Nucleus accumbens (tissue), 56 donors: ENCODE results near the gene CFAP65.
A peak's percentile ranks its signal among the peaks of the same experiment; 100 is the strongest.

ENCODE experiments used
- DNase-seq, 56 donors: peaks; one replicate each; lab custom pipeline; 2025; lab: John Stamatoyannopoulos, UW

CFAP65 gene

DNA sequence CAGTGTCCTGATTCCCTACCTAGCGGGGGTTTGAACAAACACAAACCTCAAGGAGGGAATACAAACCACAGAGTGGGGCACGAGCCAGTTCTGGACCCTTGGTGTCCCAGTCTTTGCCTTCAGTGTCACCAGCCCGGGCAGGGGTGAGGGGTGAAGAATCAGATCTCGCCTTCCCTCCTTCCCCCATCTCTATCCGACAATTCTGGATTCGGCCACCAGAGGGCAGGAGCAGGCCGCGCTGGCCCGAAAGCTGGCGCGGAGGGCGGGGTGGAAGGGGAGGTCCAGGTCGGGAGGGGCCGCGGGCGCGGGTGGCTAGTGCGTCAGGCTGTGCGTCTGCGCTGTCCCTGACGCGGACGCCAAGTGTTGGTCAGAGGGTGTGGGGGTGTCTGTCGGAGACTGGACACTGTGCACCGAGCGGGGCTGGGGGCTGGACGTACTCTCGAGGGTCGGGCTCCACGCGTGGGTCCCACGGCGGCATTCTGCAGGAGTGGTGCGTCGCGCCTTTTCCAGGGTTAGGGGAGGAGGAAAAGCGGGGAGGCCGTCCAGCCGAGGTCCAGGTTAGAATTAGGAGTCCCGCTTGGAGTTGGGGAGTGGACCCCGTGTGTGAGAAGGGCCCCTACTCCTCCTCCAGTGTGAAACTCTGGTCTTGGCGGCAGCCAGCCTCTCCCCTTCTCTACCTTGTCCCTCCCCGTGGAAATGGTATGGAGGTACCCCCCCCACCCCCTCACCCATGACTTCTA is 45.2 kb downstream of the CFAP65 start:
- DNase-seq: peak in 53 of 56 donors; percentile 19 to 90 (median 71)

- DNase-seq: no peak
Observed at GRCh38 chr2:218995561-218995960, 45.8 kb downstream of the CFAP65 start.

DNA sequence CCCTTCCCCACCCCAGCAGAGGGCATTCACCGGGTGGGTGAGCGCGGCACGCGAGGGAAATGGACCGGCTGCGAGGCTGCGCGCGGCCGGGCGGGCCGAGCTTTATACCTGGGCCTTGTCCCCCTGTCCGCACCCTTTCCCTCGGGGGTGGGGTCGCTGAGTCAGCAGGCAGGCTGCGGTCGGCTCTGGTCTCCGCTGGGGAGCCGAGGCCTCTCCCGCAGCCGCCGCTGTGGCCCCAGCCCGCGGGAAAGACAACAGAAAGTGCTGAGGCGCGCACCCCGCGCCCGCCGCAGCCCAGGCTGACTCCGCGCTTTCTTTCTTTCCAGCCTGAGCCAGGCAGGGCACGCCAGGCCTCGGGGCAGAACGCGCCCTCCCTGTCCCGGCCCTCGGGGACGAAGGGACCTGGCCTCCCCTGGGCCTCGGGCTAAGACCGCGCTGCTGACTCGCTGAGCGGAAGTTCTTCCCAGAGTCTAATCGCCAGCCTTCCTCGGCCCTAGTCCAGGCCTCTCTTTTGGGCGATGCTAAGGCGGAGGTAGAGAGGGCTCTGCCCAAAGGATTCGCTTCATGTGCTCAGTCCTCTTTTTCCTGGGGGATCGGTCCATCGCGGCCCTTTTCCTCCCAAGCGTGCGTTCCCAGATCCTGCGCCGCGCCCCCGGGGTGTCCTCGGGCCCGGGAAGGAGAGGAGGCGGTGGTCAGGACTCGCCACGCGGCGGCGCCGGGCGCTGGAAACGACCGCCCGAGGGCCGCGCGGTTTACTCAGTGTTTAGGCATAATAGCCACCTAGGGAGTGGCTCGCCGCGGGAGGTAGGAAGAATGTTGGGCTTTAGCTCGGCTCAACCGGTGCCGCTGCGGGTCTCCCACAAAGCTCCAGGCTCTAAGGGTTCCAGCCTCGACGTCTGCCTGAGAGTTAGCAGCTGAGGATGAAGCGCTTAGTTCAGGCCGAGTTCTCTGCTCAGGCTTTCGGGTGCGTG is 47.7 kb downstream of the CFAP65 start, which contains the start of gene CRYBA2:
Gene CRYBA2 (minus strand): TSS at position 78 of the 971 bp plus-strand sequence. CDS start 246 bp downstream, outside the sequence.
- no peak for DNase-seq

DNA sequence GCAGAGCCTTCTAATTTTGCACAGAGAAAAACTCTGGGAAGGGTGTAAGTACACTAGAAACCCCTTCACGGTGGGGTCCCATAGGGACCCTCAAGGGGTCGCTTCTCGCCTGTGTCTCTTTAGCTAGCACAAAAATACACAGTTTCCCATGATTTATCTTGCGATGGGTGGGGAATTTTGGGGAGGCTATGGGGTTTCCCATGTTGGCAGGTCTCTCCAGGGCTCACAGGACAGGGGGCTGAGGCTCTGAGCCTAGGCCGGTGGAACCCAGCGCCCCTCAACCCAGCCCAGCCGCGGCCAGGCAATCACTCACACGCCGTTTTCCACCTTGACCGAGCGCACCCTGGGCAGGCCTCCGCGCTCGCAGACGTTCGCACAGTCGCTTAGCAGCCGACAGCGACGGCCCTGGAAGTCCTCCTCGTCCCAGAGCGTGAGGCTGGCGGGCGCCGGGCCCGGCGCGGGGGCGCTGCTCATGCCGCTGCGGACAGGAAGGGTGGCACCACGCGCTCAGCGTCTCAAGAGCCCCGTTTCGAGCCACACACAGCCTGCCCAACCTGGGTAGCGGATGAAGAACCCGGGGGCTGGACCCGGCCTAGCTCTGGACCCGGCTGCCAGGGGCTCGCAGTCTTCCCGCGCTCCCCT is 48.5 kb downstream of the CFAP65 start:
- DNase-seq: no peak

DNA sequence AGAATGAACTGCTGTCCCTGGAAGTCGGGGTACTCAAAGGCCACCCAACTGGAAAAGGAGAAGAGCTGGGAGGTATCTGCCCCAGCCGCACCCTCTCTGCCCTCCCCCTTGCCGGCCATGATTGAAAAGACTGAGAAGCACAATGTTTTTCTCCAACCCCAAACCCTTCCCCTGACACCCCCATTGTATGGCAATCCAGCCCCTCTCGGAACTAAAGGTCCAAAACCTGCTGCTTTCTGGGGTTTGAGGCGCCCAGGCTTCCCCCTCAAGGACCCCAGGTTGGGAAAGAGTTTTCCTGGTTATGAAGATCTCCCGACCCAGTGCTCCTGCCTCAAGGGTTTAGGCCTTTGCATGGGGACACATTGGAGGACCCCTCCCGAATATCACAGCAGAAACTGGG is 49.1 kb downstream of the CFAP65 start:
- DNase-seq: no peak

GRCh38 chr2:218991674-218992168 is 49.6 kb downstream of the CFAP65 start:
- no peak for DNase-seq

DNA sequence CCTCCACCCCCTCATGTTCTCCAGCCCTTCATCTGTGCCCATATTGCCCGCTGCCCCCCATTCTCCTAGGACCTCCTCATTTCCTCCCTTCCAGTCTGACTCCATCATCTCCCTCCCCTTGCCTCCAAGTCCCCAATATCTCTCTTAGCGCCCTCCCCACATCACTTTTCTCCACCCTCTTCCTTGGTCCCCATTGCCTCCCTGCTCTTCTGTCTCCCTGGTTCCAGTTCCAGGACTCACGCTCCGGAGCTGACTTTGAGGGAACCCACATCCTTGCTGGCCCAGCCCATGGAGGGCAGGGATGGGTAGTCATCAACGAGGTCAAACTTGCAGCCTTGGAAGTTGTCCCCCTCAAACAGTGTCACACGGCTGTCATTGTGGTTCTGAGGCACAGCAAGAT is 50.7 kb downstream of the CFAP65 start:
- DNase-seq: no peak

DNA sequence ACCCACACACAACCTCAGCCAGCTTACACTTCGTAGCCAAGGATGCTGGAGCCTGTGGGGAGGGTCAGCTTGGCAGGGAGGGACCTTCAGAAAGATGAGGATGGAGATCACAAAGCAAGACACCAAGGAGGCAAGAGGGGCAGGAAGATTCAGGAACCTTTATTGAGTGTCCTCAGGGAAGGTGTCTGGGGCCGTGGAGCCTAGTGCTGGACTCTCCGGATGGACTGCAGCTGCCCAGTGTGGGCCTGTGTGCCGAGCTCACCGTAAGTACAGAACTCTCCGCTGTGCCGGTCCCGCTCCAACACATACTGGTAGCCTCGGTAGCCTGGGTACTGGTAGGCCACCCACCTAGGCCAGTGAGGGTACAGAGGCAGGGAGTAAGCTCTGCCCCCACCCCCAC is 51.3 kb downstream of the CFAP65 start:
- DNase-seq: no peak

- DNase-seq: no peak
Observed at GRCh38 chr2:218988650-218989049, 52.7 kb downstream of the CFAP65 start.

- DNase-seq: no peak
Observed at GRCh38 chr2:218988164-218988563, 53.2 kb downstream of the CFAP65 start.

DNA sequence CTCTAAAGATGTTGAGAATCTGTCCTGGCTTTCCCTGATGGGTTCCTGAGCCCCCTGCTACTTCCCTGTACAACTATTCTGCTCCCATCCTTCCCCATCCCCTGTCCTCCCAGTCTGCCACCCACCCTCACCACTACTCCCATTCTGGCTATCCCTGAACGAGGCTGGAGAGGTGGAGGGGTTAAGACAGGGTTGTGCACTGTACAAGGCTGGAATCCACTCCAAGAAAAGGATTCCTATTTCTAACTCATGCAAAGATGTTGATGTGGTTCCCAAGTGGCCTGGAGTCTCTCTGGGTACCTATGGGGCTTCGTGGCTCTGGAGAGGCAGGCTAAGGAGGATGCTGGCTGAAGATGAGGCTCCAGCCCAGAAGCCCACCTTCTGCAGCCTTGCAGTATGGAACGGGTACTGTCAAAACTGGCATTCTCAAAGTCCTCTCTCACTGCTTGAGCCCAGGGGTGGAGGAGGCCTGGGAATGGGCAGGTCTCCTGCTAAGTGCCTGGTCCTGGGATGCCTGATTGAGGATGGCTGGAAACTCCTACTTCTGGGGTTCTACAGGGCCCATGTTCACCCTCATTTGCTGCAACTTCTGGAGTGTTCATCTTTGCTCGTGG is 55.1 kb downstream of the CFAP65 start:
- DNase-seq: no peak

DNA sequence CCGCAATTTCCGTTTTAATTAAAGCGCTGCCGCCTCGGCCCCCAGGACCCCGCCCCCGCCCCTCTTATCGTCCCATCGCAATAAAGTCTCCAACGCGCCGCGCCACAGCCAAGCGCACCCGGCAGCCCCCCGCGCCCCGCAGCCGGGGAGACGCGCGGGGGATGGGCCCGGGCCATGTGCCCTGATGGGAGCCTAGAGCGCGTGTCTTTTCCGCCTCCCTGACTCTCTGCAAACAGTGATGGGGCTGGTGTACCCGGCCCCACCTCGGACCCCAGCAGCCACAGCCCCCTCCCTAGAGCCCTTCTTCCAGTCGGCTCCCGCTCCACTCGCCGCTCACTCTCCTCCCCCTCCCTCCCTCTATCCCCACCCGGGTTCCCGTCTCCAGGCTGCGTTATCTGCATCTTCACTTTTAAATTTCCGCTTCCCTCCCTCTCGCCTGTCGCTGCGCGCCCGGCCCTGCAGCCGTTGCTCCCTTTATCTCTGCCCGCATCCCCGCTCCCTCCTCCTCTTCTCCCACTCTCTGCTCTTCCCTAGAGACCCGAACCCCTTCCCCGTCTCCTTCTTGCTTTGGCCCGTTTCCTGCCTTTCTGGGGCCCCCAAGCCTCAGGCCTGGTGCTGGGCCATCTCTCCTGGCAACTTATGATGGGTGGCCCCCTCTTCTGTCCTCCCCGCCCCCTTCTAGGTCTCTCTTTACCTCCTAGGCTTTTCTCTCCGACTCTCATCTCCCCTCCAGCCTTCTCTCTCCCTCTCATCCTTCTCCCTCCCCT is 55.8 kb downstream of the CFAP65 start:
- DNase-seq: peak in 1 of 56 donors; percentile 21

GRCh38 chr2:218985021-218985324 is 56.3 kb downstream of the CFAP65 start, which contains the start of gene FEV:
FEV (minus strand) TSS chr2:218985184; CDS start chr2:218985075, 109 bp downstream.
- DNase-seq: no peak

- DNase-seq: no peak
Observed at GRCh38 chr2:218984239-218985020, 56.9 kb downstream of the CFAP65 start.

- DNase-seq: no peak
Observed at GRCh38 chr2:218983934-218984238, 57.4 kb downstream of the CFAP65 start.

- no peak for DNase-seq
Observed at GRCh38 chr2:218983263-218983933, 57.9 kb downstream of the CFAP65 start.

DNA sequence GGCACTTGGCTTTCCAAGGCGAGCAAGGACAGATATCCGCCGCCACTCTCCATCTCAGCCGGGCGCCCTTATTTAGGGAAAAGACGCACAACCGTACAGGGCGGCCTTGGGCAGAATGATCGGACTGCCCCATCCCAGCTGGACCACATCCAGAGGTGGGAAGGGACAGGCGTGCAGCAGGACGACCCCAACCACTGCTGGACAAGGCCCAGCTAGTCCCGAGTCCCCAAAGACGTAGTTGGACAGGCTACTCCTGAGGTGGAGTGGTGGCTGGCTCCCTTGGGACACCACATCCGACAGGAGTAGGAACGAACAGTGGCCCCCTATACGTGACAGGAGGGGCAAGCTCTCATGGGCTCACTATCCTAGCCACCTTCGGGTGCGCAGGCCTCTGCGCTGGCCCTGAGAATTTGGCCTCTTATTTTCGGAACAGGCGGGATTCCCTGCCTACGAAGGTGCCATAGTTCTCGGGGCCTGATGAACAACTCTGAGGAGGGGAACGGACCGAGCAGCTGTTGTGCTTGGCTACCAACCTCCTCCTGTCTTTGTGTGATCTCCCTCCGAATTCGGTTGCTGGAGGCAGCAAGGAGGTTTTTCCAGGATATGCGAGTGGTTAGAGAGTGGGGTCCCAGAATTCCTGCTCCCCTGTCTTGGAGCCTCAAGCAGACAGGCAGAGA is 58.6 kb downstream of the CFAP65 start:
- no peak for DNase-seq
